ENCODE data around the gene PIP4K2B.
A peak's percentile ranks its signal among the peaks of the same experiment; 100 is the strongest.

Gene PIP4K2B

DNA sequence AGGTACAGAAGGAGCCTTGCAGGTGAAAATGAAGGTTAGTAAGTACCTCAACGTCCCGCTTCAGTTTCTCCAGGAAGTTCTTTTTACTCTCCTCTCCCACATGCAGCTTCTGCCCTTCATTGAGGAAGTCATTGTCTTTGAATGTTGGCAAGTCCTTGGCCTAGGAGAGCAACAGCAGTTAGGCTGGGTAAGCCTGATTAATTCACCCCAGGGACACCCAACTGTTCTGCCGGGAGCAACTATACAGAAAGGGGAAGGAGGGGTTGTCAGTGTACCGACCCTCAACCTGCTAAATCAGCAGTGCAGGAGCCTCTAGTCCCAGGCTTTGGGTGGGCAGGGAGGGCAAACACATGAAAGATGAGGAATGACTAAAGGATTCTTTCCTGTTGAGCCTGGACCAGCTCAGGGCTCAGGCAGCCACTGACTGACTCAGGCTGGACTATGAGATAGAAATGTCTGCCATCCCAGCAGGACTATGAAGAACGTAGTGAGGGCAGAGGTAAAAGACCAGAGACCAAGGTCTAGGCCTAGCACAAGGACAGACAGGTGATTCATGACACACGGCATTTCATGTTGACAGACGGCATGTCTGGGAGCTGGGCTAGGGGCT, 21.6 kb downstream of the PIP4K2B start:
- DNase-seq: no peak

- no peak for DNase-seq
Measured at GRCh38 chr17:38773258-38773657, 26.1 kb downstream of the PIP4K2B start.

DNA sequence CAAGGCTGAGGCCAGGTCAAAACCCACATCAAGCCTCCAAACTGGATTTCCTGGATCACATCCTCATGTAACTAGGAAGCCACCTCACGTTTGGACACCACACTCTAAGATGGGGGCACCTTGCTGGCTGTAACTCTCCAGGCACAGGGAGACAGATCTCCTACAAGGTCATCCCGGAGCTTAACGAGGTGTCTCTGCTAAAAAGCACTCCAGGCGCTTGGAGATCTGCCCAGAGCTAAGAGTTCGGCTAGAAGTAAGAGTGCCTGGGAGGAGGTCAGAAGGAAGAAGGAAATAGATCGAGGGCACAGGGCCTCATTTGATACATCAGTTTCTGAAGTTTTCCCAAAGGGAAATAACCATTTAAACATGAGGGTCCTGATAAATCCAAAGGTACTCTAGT, 30.9 kb downstream of the PIP4K2B start:
- no peak for DNase-seq

DNA sequence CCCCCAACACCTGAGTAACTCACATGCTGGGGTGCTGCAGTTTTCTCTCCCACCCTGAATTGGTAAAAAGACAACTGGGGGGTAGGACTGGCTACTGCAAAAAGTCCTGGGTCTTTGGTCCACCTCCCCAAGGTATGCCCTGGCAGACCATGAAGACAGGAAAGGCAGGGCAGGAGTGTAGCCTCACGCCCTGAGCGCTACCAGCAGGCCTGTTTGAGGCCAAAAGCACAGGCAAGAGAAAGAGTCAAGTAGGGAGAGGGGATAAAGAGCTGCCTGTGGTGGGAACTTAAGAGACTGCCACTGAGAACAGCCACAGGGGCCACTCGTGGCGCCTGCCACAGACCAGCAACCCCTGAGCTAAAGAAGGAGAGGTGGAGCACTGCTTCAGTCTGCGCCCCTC, 33.0 kb downstream of the PIP4K2B start:
- DNase-seq: no peak

- no peak for DNase-seq
Measured at GRCh38 chr17:38762231-38762630, 37.1 kb downstream of the PIP4K2B start.

DNA sequence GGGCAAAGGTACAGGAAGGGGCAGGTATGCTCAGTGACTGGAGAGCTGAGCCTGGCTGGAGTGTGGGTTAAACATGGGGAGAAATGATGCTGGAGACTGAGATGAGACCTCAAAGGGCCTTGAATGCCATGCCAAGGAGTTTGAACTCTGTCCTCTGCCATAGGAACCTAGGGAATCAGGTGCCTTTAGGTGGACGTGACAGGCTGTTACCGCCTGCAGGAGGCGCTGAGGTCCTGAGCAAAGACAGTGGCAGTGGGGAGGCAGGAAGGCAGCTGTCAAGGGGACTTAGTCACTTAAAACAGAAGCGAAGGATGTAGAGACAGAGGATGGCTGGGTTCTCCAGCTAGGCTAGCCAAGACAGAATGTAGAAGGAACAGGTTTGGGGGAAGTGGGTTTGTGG, 37.7 kb downstream of the PIP4K2B start:
- DNase-seq: no peak

GRCh38 chr17:38753071-38753506, 46.3 kb downstream of the PIP4K2B start:
- DNase-seq: no peak

DNA sequence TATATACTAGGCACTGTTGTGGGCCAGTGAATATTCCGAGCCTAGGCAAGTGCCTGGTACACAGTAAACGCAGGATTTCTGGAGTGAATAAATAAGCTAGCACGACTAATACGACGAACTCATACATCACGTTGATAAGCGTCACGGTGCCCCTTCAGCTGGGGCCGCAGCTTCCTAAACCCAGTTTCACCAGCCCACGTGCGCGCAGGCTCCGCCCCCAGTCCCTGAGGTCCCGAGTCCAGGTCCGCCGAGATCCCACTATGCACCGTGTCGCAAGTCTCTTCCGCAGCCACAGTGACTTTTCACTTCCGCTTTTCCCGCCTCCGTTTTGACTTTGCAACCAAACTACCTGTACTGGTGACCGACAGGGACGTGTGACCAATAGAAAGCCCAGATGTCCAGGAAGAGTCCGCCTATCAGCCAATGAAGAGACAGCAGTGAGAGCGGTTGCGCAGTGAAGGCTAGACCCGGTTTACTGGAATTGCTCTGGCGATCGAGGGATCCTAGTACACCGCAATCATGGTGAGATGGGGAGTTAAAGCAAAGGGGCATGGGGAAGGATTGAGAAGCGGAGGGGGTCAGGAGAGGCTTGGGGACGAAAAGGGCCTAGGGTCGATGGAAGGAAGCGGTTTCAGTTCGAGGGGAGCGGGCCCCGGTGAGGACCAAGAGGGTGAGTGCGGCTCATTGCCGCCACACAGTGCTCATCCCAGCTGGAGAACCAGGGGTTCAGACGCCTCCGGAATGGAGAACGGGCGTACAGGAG, 46.9 kb downstream of the PIP4K2B start, which contains the start of gene PSMB3:
Gene PSMB3 (plus strand): TSS at position 434 of the 763 bp plus-strand sequence. CDS start 86 bp downstream, at position 520.
- peak; percentile 99 for DNase-seq

- DNase-seq: peak; percentile 90
Measured at GRCh38 chr17:38751808-38752307, 47.5 kb downstream of the PIP4K2B start.

DNA sequence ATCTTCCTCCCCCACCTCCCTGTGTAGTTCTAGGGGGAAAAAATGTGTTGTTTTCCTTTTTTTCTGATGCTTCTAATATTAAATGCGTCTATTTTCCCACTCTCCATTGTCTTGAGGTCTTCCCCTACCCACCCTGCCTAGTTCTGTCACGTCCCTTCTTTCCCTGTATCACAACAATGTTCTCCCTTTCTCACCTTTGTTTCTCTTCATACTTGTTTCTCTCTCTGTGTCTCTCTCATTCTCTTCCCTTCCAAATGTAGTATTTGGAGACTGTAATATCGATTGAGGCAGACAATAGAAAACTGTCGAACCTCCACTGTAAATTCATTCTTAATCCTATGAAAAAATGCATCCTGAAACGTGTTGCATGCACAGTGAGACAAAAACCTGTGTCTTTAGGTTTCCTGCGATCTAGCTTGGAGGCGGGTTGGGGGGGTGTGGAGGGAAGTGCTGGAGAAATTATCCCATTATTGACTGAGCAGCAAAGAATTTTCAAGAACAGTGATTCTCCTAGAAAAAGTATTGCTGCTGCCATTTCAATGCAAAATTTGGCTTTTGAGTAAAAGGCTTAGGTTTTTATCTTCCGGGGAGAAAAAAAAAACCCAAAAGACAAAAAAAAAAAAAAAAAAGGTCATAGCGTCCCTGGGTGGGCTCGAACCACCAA, 48.1 kb downstream of the PIP4K2B start:
- no peak for DNase-seq

DNA sequence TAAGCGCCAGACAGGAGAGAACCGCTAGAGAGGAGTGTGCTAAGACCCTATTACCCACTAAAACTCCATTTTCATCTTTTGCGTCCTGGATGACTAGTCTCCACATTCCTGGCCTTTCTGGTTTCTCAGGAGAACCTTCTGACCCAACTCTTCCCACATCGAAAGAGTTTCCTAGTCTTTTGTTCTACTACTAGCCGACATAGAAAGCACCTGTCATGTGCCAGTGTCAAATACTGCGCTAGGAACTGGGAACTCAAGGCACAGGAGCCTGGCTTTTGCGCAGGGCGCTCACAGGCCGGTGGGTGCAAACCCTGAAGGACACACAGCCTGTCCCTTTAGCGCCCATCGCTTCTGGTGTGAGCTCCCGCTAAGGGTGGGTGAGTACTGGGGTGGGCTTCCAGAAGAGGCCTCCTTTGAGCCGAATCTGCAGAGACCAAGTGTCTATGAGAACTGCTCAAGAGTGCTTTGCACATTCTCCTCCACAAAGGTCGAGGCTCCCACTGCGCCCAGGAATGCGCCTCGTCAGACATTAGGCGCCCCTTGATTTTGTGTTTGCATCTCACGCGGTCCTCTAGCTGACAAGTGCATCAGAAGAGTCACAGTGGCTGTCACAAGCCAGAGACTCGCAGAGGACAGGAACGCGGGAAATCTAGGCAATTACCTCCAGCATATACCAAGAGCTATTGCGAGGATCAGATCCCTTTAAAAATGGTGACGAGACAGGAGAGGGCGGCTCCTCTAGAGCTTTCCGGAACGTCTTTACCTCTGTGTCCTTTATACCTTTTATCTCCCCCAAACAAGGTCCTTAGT, 48.8 kb downstream of the PIP4K2B start:
- DNase-seq: no peak

GRCh38 chr17:38750044-38750311, 49.4 kb downstream of the PIP4K2B start:
- DNase-seq: no peak

DNA sequence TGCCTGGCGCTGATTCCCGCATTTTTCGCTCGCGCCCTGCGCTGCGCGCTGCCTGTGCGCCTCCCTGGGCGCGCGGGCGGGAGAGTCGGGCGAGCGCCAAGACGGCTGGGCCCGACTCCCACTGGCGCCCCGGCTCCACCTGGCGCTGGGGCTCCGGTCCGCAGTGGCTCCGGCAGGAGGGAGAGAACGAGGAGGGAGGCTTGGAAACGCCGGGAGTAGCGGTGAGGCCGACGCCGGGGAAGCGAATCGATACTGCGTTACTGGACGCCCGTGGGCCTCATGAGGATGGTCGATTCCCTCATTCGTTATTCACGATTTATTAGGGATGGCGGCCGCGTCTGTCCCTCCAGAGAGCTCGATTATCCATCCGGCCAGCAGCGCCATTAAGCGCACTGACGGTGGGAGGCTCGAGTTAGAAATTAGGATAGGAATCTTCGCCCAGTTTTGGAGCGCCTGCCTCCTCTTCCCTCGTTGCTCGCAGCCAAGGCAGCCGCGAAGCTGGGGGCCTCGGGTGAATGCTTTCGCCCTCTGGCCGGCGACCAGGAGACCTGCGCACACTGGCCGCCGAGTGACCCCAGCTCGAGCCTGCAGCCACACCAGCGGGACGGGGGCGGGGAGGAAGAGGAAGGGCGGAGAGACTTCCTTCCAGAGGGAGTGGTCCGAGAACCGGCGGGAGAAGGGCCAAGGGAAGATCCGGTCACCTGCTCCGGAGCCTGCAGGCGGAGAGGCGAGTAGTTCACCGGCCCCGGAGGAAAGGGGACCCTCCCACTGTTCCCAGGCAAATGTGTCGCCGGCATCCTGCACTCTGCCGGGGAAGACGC, 49.9 kb downstream of the PIP4K2B start:
- peak; percentile 42 for DNase-seq

DNA sequence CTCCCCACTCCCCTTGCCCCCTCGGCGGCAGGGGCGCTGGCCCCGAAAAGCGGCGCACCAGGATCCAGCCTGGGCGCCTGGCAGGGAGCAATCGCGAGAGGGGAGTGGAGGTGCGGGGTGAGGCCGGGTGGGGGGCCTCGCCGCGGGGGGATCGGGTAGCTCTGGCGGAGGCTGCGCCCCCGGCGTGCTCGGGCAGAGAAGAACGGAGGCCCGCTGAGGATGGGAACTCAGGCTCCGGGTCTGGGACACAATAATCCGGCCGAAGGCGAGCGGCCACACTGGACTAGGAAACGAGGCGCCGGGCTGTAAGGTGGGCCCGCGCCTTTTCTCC, 50.5 kb downstream of the PIP4K2B start:
- DNase-seq: no peak

DNA sequence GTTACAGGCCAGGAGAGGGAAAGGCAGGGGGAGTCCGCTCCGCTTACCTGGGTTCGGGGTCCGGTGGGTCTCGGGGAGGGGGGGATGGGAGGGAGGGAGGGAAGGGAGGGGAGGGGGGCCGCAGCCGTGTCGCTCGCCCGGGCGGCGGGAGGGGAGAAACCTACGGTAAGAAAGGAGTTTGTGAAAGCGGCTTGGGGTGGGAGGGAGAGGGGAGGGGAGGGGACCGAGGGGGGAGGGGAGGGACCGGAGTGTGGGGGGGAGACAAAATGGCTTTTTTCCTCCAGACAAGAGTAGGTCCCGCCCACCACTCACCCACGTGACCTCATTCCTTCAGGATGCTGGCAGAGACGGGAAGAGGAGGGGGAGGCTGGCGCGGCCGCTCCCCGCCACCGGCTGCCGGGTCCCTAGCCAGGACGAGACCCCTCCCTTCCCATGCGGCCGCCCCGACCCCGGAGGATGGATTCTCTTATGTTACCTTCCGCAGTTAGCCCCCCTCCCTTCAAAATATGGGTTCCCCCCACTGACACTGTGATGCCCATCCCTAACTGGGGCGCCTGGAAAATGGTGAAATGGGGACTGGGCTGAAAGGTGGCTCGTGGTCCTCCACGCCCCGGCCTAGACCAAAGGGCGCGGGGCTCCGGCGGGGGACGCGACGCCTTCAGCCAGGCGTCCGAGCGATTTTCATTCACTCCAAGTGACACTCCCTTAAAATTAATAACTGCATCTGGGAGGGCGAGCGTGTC, 51.0 kb downstream of the PIP4K2B start, which contains the start of gene PCGF2:
Gene PCGF2 (minus strand): TSS at position 188 of the 743 bp plus-strand sequence. CDS start 7,934 bp downstream, outside the sequence.
- DNase-seq: peak; percentile 92

GRCh38 chr17:38747463-38748148, 51.8 kb downstream of the PIP4K2B start:
- DNase-seq: peak; percentile 33

DNA sequence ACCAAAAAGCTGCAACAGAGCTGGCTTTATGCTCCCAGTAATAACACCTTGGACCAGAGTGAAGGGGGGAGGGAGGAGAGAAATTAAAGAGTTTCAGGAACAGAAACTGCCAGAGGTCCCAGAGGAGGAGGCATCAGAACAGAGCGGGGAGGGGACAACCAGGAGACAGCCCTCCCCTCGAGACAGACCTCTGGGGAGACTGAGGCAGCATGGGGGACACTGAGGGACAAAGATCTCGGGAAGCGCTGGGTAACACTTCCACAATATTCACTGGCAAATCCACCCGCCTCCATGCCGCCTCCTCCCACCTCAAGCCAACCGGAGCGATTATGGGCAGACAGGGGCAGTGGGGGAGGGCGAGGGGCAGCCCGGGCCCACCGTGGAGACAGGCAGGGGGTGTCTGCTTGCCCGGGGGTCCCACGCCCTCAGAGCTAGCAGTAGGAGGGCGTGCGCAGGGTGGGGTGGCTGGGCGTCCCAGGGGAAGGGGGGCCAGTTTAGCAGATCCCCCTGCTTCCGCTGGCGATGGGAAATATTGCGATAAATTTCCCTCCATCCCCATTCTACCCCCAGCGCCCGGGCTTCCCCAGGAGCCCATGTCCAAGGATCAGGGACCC, 52.4 kb downstream of the PIP4K2B start:
- no peak for DNase-seq

GRCh38 chr17:38746004-38746848, 53.1 kb downstream of the PIP4K2B start:
- no peak for DNase-seq

DNA sequence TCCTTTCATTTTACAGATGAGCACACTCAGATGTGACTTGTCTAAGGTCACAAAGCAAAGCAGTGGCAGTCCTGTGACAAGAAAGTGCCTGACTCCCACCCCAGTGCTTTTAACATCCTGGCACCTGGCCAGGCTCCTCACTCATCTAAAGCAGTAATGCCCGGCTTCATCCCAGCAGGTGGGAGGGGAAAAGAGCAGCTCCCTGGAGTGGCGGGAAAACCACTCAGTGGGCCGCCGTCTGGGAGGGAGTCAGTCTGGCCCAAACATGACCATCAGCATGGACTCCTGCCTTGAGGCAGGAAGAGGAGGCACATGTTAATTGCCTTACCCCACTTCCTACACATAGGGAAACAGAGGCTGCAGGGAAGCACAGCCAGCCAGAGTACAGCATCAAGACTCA, 53.8 kb downstream of the PIP4K2B start:
- DNase-seq: no peak
